Jurkat, Clone E6-1 (cell line): ENCODE data around the gene CRIP1.

Source experiments
- DNase-seq: peaks from one replicate; pipeline ENCODE4 v3.0.0-alpha.2; 2011; ENCODE audit warnings: low read depth, low spot score
- H3K4me3 ChIP-seq: 2 replicates; pipeline ENCODE4 v1.5.1; 2011; ENCODE audit warnings: mild to moderate bottlenecking, low read length, control low read depth, moderate library complexity

CRIP1 gene

GRCh38 chr14:105450123-105450505 lies 36.6 kb upstream of the CRIP1 start:
- H3K4me3 ChIP-seq, result no peak overlapping the region
- no peak for DNase-seq

GRCh38 chr14:105450864-105451720 lies 35.6 kb upstream of the CRIP1 start:
- DNase-seq, result no peak

GRCh38 chr14:105452963-105453362 lies 33.7 kb upstream of the CRIP1 start:
- no peak overlapping the region for H3K4me3 ChIP-seq
- DNase-seq, result no peak

More at GRCh38 chr14:105450864-105451720, 35.6 kb upstream of the CRIP1 start:
- H3K4me3 ChIP-seq, result no peak overlapping the region

- DNase-seq, result no peak
- no peak overlapping the region for H3K4me3 ChIP-seq
Measured at GRCh38 chr14:105453847-105454246, 32.8 kb upstream of the CRIP1 start.

- H3K4me3 ChIP-seq, result no peak overlapping the region
- DNase-seq, result no peak
Measured at GRCh38 chr14:105455086-105455640, 31.5 kb upstream of the CRIP1 start.

DNA sequence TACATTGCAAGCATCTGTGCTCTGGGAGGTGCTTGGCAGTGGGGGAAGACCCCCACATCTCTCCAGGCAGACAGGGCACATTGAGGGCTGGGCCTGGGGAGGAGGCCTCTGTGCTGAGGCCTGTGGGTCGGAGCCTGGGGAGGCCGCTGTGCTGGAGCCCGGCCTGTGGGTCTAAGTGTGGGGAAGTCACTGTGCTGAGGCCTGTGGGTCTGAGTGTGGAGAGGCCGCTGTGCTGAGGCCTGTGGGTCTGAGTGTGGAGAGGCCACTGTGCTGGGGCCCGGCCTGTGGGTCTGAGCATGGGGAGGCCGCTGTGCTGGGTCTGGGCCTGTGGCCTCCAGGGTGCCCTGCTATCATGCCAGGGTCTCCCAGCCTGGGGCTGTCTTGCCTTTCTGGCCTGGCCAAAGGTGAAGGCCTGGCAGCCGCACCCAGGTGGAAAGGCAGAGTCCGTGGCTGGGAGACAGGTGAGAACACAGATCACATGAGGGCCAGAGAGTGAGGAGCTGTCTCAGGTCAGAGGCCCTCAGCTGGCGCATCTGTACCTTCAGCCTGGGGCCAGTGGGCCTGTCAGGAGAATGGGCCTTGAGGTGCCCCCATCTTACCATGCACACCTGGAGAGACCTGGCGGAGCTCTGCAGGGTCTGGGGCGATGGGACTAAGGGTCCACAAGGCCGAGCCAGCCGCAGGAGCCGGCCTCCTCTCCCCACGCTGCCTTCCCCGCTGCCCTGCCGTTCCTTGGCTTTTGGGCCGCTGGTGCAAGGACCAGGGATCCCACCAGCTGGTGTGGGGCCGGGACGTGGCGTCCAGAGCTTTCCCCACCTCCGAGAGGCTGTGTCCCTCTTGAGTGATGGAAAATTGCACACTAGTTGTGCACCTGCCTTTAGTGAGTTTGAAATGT lies 30.7 kb upstream of the CRIP1 start:
- no peak overlapping the region for H3K4me3 ChIP-seq
- DNase-seq, result no peak

GRCh38 chr14:105456736-105457617 lies 29.7 kb upstream of the CRIP1 start:
- no peak for DNase-seq
- no peak overlapping the region for H3K4me3 ChIP-seq

- no peak for DNase-seq
- no peak overlapping the region for H3K4me3 ChIP-seq
Measured at GRCh38 chr14:105458010-105458409, 28.7 kb upstream of the CRIP1 start.

DNA sequence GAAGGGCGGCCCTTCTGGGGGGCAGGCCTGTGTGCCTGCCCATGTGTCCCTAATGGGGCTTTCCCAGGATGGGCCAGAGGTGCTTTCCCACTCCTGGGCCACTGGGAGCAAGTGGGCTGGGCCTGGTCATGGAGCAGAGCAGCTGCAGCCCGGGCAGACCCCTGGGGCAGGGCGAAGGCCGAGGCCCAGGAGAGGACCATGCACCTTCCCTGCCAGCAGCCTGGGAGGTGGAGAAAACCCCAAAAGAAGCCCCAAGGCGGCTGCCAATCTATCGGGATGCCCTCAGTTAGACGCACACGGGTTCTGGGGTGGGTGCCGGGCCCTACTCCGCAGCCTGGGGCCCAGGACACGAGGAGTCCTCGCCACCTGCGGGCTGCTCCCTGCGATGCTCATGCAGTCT lies 28.1 kb upstream of the CRIP1 start:
- H3K4me3 ChIP-seq, result no peak overlapping the region
- no peak for DNase-seq

GRCh38 chr14:105460116-105460515 lies 26.6 kb upstream of the CRIP1 start:
- no peak overlapping the region for H3K4me3 ChIP-seq
- DNase-seq, result no peak

DNA sequence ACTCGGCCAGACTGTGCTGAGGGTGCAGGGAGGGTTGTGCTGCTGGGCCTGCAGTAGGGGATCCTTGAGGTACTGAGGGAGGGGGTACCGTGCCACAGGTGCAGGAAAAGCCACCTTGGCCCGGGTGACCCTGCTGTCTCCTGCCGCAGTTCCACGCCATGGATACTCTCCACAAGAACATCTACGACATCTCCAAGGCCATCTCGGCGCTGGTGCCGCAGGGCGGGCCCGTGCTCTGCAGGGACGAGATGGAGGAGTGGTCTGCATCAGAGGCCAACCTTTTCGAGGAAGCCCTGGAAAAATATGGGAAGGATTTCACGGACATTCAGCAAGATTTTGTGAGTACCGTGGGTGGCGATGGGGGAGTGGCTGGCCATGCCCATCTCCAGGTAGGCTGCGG lies 26.1 kb upstream of the CRIP1 start:
- DNase-seq, result no peak
- no peak overlapping the region for H3K4me3 ChIP-seq

DNA sequence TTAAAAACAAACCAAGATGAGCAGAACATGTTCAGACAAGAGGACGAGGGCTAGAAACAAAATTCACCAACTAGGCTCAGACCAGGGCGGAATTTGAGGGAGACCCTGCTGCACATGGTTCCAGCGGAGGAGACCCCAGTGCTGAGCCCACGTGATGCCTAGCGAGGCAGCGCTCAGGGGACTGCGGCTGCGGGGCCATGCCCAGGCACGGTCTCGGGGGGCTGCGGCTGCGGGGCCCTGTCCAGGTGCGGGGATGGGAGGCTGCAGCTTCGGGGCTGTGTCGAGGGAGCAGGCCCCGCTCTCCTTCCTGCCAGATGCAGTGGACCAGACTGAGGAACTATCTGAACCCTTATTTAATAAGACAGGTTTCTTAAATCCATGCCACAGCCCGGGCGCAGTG lies 24.8 kb upstream of the CRIP1 start:
- no peak for DNase-seq
- H3K4me3 ChIP-seq, result no peak overlapping the region

- no peak overlapping the region for H3K4me3 ChIP-seq
- DNase-seq, result no peak
Measured at GRCh38 chr14:105464501-105464900, 22.2 kb upstream of the CRIP1 start.

GRCh38 chr14:105465209-105466031 lies 21.3 kb upstream of the CRIP1 start:
- no peak for DNase-seq
- H3K4me3 ChIP-seq, result no peak overlapping the region

DNA sequence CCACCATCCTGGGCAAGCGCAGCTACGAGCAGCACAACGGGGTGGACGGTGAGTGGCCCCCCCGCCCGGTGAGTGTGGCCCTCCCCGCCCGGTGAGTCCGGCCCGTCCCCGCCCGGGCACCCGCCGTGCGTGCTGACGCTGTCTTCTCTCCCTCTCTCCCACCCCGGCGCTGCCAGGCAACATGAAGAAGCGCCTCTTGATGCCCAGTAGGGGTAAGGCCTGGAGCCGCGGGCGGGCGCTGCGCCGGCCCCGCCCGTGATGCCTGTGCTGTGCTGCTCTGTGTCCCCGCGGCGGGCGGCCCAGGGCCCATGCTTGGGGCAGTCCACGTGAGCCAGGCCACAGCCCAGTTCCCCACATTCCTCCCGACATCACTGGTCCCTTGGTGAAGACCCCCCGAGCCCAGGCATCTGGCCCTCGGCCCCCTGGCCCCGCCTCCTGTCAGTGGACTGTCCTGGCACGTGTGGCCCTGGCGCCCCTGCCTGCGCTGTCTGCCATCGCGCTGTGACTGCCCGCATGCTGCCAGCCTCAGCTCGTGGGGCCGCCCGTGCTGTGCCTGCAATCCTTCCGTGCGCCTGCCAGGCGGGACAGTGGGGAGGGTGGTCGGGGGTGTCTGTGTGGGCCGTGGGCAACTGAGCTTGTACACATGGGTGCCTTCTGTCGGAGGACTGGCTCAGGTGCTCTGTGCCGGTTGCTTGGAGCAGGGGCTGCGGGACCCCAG lies 20.0 kb upstream of the CRIP1 start:
- no peak overlapping the region for H3K4me3 ChIP-seq
- DNase-seq, result no peak

DNA sequence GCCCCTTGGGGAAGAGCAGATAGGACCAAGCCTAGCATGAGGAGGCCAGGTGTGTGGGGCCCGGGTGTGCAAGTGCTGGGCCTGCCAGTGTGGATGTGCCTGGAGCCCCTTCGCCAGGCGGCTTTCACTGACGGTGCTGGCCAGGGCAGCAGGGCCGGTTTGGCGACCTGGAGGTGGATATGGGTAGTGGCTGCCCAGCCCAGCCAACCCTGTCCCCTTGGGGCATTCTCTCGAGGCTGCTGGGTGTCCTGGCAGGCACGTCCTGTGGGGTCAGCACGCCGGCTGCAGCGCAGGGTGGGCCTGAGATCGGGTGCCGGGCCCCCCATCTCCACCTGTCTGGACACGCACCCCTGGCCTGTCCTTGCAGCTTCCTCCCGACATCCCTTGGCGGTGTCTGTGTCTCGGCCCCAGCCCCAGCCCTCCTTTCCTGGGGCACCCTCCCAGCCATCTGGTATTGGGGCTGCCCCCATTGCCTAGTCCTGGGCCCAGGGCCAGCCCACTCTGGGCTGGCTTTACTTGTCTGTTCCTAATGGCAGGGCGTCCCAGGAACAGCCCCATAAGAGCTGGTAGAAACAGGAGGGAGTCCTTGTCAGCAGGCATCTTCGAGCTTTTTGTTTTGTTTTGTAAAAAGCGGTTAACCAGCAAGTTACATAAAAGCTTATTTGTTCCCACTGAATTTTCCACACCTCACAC lies 19.3 kb upstream of the CRIP1 start:
- DNase-seq, result no peak
- H3K4me3 ChIP-seq, result no peak overlapping the region

GRCh38 chr14:105467942-105468471 lies 18.7 kb upstream of the CRIP1 start:
- DNase-seq, result no peak
- H3K4me3 ChIP-seq, result no peak overlapping the region
